ENCODE results near the gene CELF2. TPM values are rescaled to one million over a fixed set of nuclear protein-coding genes. Genes with fewer than 3 reads are reported as not detected.

The CELF2 gene
- total RNA-seq, 4 donors from 2014 or later = 106 to 127 (median 120) TPM

DNA sequence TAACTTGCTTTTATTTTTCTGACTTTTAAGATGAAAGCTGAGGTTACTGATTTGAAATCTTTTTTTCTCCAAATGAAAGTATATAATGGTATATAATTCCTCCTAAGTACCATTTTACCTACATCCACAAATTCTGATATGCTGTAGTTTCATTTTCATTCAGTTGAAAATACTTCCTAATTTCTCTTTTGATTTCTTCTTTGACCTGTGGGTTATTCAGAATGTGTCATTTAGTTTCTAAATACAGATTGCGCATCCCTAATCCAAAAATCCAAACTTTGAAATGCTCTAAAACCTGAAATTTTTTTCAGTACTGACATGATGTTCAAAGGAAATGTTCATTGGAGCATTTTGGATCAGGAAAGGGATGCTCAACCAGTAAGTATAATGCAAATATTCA is 168.7 kb downstream of the CELF2 start:
- 84 to 98% methylated on average over 1 of the region's 1 CpG for WGBS, 2 donors
- Histone ChIP-seq H3K27ac (no peak overlapping the region), H3K9me3 (peaks cover 0 to 15% (median 5%) of the 10 kb centered on the region in 4 donors), H3K27me3 (no peaks in the 10 kb centered on the region), H3K36me3 (peaks cover 0 to 51% (median 0%) of the 10 kb centered on the region in 3 donors), H3K4me1 (peaks cover 0 to 42% (median 29%) of the 10 kb centered on the region in 4 donors), H3K4me3 (no peak overlapping the region)
- DNase-seq (ENCODE audit: low spot score in 2 of 2) = no peak
- TF ChIP-seq POLR2A (IDR thresholded peaks at IDR 0.05) (no peak), EP300 (IDR thresholded peaks at IDR 0.05) (no peak)
- TF ChIP-seq, protein P1, sequence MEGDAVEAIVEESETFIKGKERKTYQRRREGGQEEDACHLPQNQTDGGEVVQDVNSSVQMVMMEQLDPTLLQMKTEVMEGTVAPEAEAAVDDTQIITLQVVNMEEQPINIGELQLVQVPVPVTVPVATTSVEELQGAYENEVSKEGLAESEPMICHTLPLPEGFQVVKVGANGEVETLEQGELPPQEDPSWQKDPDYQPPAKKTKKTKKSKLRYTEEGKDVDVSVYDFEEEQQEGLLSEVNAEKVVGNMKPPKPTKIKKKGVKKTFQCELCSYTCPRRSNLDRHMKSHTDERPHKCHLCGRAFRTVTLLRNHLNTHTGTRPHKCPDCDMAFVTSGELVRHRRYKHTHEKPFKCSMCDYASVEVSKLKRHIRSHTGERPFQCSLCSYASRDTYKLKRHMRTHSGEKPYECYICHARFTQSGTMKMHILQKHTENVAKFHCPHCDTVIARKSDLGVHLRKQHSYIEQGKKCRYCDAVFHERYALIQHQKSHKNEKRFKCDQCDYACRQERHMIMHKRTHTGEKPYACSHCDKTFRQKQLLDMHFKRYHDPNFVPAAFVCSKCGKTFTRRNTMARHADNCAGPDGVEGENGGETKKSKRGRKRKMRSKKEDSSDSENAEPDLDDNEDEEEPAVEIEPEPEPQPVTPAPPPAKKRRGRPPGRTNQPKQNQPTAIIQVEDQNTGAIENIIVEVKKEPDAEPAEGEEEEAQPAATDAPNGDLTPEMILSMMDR (IDR thresholded peaks at IDR 0.05) = no peak

DNA sequence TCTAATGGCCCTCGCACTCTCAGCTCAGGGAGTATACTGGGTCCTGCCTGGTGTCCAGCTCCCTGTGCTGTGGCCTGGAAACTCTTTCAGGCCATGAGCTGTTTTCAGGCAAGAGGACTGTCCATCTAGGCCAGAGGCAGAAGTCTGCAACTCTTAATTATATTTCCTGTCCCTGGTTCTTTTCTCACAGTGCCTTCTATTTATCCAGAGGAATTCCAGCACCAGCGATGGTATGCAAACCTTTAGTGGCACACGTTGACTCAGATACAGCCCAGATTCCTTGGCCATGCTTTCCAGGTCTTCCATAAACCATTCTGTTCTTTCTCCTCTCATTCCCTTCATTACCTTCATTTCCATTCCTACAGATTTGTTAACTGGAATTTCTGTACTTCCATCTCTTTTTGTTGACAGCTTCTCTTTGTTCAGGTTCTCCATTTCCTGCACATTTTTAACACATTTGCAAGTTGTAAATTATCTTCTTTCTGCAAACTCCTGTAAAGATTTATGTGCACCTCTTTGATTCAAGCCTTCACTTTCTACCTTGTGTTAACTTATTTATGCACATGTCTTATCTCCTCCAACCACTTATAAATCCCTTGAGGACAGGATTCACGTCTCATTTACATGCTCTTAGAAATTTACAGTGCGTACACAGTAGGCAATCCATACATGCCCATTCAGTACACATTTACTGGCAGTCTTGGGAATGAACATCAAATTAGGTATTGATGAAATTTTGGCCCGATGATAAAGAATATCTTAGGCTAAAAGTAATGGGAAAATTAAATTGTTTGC is 172.1 kb downstream of the CELF2 start:
- no peak for DNase-seq (ENCODE audit: low spot score in 2 of 2)
- Histone ChIP-seq H3K4me3 (no peak overlapping the region), H3K4me1 (peaks cover 0 to 60% (median 34%) of the 10 kb centered on the region in 4 donors), H3K9me3 (peaks cover 0 to 10% (median 4%) of the 10 kb centered on the region in 4 donors), H3K36me3 (peaks cover 0 to 33% (median 0%) of the 10 kb centered on the region in 3 donors), H3K27me3 (no peaks in the 10 kb centered on the region), H3K27ac (no peak overlapping the region)
- TF ChIP-seq POLR2A (IDR thresholded peaks at IDR 0.05) (no peak), EP300 (IDR thresholded peaks at IDR 0.05) (no peak)
- TF ChIP-seq, protein P1 (IDR thresholded peaks at IDR 0.05) = no peak
- WGBS, 2 donors = 70 to 71% methylated on average over 6 of the region's 6 CpGs

DNA sequence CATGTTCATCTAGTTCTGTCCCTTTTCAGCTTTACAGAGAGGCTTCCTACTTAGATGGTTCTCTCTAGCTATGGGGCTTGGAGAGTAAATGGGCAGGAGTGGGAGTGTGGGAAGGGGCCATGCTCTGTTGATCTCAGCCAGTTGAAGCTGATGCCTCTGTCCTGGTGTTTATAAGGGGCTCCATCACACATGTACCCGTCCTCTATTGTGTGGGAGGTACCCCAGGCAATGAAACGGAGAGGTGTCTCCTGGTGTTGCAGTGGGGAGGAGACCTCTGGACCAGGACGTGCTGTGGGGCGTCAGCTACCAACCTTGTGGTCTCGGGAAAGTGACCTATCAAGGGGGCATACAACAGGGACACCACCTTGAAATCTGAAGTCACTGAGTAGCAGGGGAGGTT is 173.5 kb downstream of the CELF2 start:
- H3K27ac ChIP-seq = peak overlapping the region in 2 of 4 donors; percentile 49 to 65
- H3K4me1 ChIP-seq = peaks cover 0 to 74% (median 47%) of the 10 kb centered on the region in 4 donors
- no peak overlapping the region for H3K4me3 ChIP-seq
- no peak for DNase-seq (ENCODE audit: low spot score in 2 of 2)
- H3K27me3 ChIP-seq = no peaks in the 10 kb centered on the region
- H3K36me3 ChIP-seq = peaks cover 0 to 31% (median 0%) of the 10 kb centered on the region in 3 donors
- TF ChIP-seq, protein P1 (IDR thresholded peaks at IDR 0.05) = no peak
- TF ChIP-seq EP300 (IDR thresholded peaks at IDR 0.05) (no peak), POLR2A (IDR thresholded peaks at IDR 0.05) (no peak)
- no peaks in the 10 kb centered on the region for H3K9me3 ChIP-seq
- WGBS, 2 donors = 86 to 97% methylated on average over 5 of the region's 5 CpGs

DNA sequence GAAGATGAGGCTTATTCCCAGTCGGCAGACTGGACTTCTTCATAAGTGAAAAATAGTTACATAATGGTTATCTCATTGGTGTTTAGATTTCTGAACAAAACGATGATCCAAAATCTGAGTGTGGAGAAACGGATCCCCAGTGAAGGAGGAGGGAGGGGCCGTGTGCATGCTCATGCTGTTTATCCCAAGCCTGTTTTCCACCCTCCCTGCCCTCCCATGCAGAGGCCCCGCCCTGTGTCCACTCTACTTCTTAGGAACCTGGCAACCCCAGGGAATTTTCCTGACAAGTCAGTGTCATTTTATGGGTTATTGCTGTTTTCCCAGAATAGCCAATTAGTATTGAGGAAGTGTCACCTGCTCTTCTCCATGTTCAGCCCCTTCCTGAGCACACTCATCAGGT is 174.0 kb downstream of the CELF2 start:
- DNase-seq (ENCODE audit: low spot score in 2 of 2) = no peak
- Histone ChIP-seq H3K27ac (peak overlapping the region in 2 of 4 donors; percentile 65 to 75), H3K4me3 (no peak overlapping the region), H3K27me3 (no peaks in the 10 kb centered on the region), H3K4me1 (peaks cover 0 to 74% (median 49%) of the 10 kb centered on the region in 4 donors), H3K36me3 (peaks cover 0 to 36% (median 0%) of the 10 kb centered on the region in 3 donors), H3K9me3 (no peaks in the 10 kb centered on the region)
- 58 to 65% methylated on average over 5 of the region's 5 CpGs for WGBS, 2 donors
- TF ChIP-seq EP300 (IDR thresholded peaks at IDR 0.05) (no peak), POLR2A (IDR thresholded peaks at IDR 0.05) (no peak)
- TF ChIP-seq, protein P1 (IDR thresholded peaks at IDR 0.05) = no peak
